ENCODE measurements around the gene FATE1.

Gene FATE1

GRCh38 chrX:151743651-151744470, 28.0 kb downstream of the FATE1 start:
- no peak for ATAC-seq

- ATAC-seq: no peak
These were observed 29.8 kb downstream of the FATE1 start for GRCh38 chrX:151745651-151746050.

- no peak for ATAC-seq
These were observed 30.7 kb downstream of the FATE1 start for GRCh38 chrX:151746502-151746901.

- no peak for ATAC-seq
These were observed 34.7 kb downstream of the FATE1 start for GRCh38 chrX:151750511-151750910.

- no peak for ATAC-seq
These were observed 37.0 kb downstream of the FATE1 start for GRCh38 chrX:151752847-151753246.

- ATAC-seq: no peak
These were observed 37.6 kb downstream of the FATE1 start for GRCh38 chrX:151753313-151754046.

GRCh38 chrX:151754047-151754429, 38.2 kb downstream of the FATE1 start:
- ATAC-seq: no peak

GRCh38 chrX:151754641-151755215, 38.9 kb downstream of the FATE1 start:
- no peak for ATAC-seq

GRCh38 chrX:151759041-151759708, 43.3 kb downstream of the FATE1 start:
- no peak for ATAC-seq

DNA sequence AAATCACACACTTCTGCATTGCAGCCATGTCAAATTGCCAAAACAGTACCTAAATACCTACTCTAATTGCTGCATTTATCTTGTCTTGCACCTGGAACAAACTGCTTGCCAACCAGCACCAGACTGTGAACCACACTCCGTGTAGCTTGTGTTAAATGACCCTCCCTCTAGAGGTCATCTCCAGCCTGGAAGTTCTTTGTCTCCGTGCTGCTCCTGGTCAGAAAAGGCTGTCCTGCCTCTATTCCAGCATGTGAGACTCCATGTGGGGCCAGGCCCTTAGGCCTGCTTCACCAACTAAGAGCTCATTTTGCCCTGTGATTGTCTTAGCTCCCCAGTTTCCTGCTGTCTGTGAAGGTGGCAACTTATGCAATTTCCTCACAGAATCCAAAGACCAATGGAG, 47.0 kb downstream of the FATE1 start:
- no peak for ATAC-seq

GRCh38 chrX:151763711-151764110, 47.9 kb downstream of the FATE1 start:
- no peak for ATAC-seq

DNA sequence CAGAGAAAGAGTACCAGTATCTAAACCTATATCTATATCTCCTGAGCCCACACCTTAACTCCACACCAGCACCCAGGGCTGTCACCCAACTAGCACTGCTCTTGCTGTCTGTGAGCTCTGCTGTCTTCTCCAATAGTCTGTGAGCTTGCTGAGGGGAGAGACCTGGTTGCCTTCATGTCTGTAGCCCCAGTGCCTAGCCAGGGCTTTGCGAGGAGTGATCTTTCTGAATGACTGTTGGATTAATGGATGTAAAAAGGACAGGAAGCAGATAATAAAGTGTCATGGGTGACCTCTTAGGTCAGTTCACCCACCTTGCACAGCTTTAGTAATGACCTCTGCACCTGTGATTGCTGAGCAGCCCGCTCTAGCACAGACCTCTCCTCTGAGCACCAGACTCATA, 49.2 kb downstream of the FATE1 start:
- ATAC-seq: no peak

DNA sequence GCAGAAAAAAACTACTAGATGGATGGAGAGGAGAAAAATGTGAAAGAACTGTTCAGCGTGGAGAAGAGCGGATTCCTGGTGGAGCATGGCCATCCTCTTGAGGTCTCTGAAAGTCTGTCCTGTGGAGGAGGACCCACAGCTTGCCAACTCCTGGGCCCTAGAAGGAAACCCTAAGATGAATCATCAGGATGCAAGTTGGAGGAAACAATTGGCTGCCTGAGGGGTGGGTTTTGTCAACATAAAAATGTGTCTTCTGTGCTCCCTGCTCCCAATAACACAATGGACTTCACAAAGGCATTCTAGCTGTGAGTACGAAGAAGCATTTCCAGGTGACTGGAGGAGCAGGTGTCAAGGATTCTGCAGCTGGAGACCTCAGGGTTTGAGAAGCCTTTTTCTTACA, 55.9 kb downstream of the FATE1 start:
- no peak for ATAC-seq

Data from activated CD4-positive, CD25-positive, alpha-beta regulatory T cell treated with anti-CD3 and anti-CD28 coated beads, Interleukin-2, amount 50 U/mL, for 24 hours (primary cell).